HG03575 (cell line): ENCODE data around the gene PDE4B.

Experiments used
- ATAC-seq: cut with Tn5 transposase; IDR thresholded peaks from one replicate; pipeline ENCODE4 v1.9.1; 2021; ENCODE audit not compliant: unreplicated experiment, insufficient number of reproducible peaks, low FRiP score; ENCODE audit errors: extremely low read depth

PDE4B gene

GRCh38 chr1:66138613-66139012 is 345.9 kb downstream of the PDE4B start:
- no peak for ATAC-seq

DNA sequence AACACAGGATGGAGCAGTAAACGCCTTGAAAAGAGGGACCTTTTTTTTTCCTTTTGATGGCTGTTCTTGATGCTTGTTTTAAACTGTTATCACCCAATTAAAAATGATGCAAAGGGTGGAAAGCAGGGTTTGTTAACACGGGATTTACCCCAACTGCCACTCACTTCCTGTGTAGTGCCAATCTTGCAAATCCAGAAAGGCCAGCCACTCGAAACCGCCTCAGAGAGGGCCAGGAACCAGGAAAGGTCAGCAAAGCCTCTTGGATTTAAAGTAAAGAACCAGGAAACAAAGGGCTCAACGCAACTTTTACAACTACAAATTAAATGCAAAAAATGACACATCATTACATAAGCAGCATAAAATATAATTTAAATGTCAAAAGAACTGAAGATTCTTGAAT is 347.4 kb downstream of the PDE4B start:
- ATAC-seq, result no peak

- ATAC-seq, result no peak
Observed at GRCh38 chr1:66143651-66144050, 351.0 kb downstream of the PDE4B start.

GRCh38 chr1:66147226-66147835 is 354.6 kb downstream of the PDE4B start:
- ATAC-seq, result no peak

DNA sequence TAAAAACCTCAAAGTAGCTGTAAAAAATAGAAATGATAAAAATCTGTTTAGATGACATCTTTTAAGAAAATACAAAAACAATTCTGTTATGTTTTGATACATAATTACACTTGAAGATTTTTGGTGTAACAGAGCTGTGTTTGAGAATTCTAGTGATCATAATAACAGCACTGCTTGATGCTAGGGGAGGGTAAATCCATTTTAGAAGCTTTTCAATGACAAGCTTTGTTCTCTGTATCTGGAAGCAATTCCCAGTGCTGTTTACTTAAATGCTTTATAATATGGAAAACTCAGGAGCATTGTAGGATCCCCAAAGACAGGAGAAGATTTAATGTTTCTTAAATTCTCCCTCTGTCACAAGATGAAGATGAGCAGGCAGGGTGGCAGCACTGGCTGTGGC is 359.3 kb downstream of the PDE4B start:
- no peak for ATAC-seq

GRCh38 chr1:66154394-66154793 is 361.7 kb downstream of the PDE4B start:
- no peak for ATAC-seq

GRCh38 chr1:66156144-66156543 is 363.4 kb downstream of the PDE4B start:
- ATAC-seq, result no peak

- ATAC-seq, result no peak
Observed at GRCh38 chr1:66159800-66160199, 367.1 kb downstream of the PDE4B start.

- no peak for ATAC-seq
Observed at GRCh38 chr1:66160719-66161118, 368.0 kb downstream of the PDE4B start.

DNA sequence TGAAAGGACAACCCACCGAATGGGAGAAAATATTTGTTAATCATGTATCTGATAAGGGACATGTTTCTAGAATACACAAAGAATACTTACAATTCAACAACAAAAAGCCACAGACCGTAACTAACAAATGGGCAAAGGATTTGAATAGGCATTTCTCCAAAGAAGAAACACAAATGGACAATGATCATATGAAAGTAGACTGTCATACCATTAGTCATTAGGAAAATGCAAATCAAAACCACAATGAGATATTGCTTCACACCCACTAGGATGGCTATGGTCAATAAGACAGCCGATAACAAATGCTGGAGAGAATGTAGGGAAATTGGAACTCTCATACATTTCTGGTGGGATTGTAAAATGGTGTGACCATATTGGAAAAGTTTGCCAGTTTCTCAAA is 374.1 kb downstream of the PDE4B start:
- no peak for ATAC-seq

- ATAC-seq, result no peak
Observed at GRCh38 chr1:66167267-66167666, 374.6 kb downstream of the PDE4B start.

GRCh38 chr1:66168467-66168887 is 375.8 kb downstream of the PDE4B start:
- ATAC-seq, result no peak

DNA sequence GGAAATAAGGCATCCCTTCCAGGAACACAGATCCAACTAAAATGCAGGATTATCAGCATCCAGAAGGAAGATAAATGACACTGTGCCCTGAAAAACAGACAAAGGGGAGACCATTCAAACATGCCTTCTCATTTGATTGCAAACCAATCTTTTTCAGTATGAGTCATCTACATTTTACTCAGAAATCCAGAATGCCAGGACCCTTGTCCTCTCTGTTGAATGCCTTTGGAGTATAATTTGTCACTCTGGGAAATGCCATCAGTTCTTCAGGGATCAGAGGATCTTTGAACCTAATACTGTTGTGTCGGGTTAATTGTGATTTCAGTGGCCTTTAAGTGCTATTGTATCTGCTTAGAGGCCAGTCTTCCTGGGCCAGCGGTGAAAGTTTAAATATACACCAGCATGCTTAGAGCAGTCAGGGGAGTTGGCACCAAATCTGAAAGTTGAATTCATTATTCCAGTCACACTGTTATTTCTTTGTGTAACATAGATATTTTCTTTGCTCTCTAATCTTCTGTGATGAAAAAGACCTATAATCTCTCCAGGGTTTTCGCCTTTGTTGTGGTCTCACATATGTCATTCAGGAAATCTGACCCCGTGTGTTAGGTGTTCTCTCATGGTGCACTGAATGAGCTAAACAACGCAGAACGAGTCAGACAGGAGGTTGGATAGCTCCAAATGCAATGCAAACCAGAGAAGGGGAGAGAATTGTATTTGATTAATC is 376.4 kb downstream of the PDE4B start:
- no peak for ATAC-seq

- ATAC-seq, result no peak
Observed at GRCh38 chr1:66172272-66172671, 379.6 kb downstream of the PDE4B start.

DNA sequence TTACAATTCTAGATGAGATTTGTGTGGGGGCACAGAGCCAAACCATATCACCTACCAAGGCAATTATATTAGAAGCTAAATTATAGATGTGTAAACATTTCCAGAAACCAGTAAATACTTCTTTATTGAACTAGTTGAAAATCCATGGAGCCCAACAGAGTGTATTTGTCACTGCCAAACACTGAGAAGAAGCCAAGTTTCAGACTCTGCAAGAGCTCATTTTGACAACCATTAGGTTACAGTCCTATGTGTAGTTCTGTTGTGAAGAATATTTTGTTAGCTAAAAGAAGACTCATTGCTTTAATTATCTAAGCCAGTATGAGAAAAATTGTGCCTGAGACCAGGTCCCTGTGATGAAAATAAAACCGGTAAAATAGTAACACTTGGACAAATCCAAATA is 382.4 kb downstream of the PDE4B start:
- ATAC-seq, result no peak

DNA sequence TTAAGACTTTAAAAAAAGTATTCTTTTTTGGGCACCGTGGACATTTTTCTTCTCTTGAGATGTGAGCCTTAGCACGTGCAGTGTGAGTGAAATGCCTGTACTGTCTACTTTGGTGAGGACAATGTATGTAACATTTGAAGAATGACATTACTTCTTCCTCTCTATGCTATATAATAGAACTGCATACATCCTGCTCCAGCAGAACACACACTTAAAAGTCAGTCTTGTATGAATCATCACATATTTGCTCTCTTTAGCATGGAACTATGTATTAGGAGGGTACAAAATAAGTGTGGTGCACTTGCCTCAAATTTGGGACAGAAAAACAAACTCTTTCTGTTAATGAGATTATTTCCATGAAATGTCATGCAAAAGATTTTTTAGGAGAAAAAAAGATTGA is 382.9 kb downstream of the PDE4B start:
- ATAC-seq, result no peak

DNA sequence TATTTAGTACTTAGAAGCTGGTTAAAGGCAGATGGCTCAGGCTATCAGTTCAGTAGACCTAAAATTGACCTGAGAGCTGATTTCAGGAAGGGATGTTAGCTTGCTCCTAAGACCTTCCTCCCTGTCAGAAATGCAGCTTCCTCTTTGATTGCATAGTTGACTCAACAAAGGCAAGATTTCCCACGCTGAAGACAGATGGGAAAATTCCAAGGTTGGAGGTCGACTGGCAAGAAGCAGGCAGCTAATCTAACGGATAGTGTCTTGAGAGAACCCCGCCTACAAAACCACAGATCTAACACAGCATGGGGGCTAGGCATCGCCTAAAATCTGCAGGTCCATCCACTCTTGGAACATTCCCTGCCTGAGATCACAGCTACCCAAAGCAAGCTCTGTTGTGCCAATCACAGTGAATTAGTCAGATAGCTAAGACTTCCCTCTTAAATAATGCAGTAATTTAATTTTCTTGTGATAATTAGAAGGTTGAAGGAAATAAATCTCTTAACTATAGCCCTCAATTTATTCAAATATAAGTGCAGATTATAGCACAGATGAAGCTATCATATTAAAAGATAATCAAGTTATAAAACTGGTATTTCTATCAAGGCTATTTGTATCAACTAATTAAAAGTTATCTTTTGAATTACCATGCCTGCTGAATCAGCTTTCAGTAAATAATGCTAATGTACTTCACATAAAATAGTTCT is 383.5 kb downstream of the PDE4B start:
- ATAC-seq, result no peak

GRCh38 chr1:66176832-66177231 is 384.1 kb downstream of the PDE4B start:
- ATAC-seq, result no peak

DNA sequence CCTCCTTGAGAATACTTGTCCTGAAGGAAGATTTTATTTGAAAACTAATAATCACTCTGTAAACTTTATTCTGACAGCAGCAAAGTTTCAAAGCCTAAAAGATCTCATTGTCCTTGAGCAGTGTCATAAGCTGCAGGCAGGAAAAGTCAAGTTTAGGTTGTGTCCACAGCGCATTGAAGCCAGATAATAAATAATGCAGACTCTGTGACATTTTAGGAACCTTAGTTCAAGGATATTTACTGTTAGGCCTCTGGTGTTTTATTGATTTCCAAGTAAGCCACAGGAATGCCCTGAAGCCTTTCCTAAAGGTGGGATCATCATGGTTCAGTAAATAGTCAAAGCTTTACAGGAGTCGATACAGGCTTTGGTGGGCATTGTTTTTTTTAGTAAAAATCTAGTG is 384.8 kb downstream of the PDE4B start:
- no peak for ATAC-seq

- ATAC-seq, result no peak
Observed at GRCh38 chr1:66182026-66182425, 389.3 kb downstream of the PDE4B start.
